Sigmoid colon (tissue), 3 donors: ENCODE results near the gene TCAP.

Experiments used
- POLR2A ChIP-seq, 2 donors: fragments of 450-650 bp; IDR thresholded peaks; one replicate each; pipeline ENCODE4 v1.6.1; 2016; ENCODE audit warnings: antibody characterized with exemption in 2 of 2, mild to moderate bottlenecking in 2 of 2, moderate library complexity in 2 of 2
- TF ChIP-seq, protein P1 (sequence below), 4 experiments: fragments of 450-650 bp in 3 of 4; fragments of 200-600 bp in 1 of 4; IDR thresholded peaks; one replicate each; pipeline ENCODE4 v1.5.1; 2016 to 2019; ENCODE audit warnings: antibody characterized with exemption in 4 of 4, mild to moderate bottlenecking in 3 of 4, moderate library complexity in 2 of 4

DNA sequence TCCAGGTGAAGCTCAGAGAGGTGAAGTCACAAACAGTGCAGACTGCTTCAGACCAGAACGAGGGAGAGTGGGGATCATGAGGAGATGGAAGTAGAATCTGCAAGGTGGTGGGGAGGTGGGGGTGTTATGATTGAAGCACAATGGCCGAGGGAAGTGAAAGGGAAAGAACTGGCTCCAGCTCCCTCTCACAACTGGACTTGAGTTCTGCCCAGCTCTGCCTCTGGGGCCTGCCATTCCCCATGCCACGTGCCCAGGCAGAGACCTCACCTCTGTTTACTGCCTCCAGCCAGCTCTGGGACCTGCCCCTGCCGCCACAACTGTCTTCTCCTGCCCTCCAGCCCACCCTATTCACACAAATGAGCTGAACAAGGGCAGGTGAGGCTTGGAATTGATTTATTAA, 5.6 kb downstream of the TCAP start:
- no peak for TF ChIP-seq POLR2A (IDR thresholded peaks at IDR 0.05)
- TF ChIP-seq, protein P1, sequence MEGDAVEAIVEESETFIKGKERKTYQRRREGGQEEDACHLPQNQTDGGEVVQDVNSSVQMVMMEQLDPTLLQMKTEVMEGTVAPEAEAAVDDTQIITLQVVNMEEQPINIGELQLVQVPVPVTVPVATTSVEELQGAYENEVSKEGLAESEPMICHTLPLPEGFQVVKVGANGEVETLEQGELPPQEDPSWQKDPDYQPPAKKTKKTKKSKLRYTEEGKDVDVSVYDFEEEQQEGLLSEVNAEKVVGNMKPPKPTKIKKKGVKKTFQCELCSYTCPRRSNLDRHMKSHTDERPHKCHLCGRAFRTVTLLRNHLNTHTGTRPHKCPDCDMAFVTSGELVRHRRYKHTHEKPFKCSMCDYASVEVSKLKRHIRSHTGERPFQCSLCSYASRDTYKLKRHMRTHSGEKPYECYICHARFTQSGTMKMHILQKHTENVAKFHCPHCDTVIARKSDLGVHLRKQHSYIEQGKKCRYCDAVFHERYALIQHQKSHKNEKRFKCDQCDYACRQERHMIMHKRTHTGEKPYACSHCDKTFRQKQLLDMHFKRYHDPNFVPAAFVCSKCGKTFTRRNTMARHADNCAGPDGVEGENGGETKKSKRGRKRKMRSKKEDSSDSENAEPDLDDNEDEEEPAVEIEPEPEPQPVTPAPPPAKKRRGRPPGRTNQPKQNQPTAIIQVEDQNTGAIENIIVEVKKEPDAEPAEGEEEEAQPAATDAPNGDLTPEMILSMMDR (IDR thresholded peaks at IDR 0.05) = no peak
